ENCODE data around the gene GRIN2A.

GRCh38 chr16:9763505-9763904, 418.7 kb downstream of the GRIN2A start:
- TF ChIP-seq CTCF (conservative IDR thresholded peaks at IDR 0.05; ENCODE audit: low read length) (no peak), EZH2phosphoT487 (IDR thresholded peaks at IDR 0.05; ENCODE audit: borderline replicate concordance, low read depth, low read length) (no peak)

Data from OCI-LY7 (cell line).